Bone marrow (tissue), 2 donors: ENCODE results near the gene ACTR3.
"Not testable (repeated sequence)": the region's sequence is repeated elsewhere in the genome, so short reads cannot be mapped to it uniquely, and the experiment has no call there.

Source experiments
- DNase-seq, 2 donors: peaks; one replicate each; lab custom pipeline; 2025; lab: John Stamatoyannopoulos, UW

The ACTR3 gene

GRCh38 chr2:113906647-113907046 is 16.8 kb downstream of the ACTR3 start:
- no peak for DNase-seq

DNA sequence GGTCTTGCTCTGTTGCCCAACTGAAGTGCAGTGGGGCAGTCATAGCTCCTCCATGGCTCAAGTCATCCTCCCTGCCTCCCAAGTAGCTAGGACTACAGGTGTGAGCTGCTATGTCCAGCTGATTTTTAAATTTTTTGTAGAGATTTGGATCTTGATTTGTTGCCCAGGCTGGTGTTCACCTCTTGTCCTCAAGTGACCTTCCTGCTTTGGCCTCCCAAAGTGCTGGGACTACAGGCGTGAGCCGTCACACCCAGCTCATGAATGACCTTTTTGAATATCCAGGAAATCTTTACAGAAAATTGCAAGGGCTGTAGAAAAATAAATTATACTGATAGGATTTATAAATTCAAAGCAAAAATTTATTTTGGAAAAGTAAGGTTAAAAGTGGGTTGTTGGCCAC is 17.4 kb downstream of the ACTR3 start:
- DNase-seq: no peak

- no peak for DNase-seq
These were observed 20.3 kb downstream of the ACTR3 start for GRCh38 chr2:113910110-113910717.

GRCh38 chr2:113910967-113911678 is 21.2 kb downstream of the ACTR3 start:
- DNase-seq: no peak

- no peak for DNase-seq
These were observed 25.4 kb downstream of the ACTR3 start for GRCh38 chr2:113915082-113915819.

GRCh38 chr2:113918229-113918628 is 28.3 kb downstream of the ACTR3 start:
- DNase-seq: no peak

- no peak for DNase-seq
These were observed 31.1 kb downstream of the ACTR3 start for GRCh38 chr2:113920996-113921395.

- DNase-seq: no peak
These were observed 32.4 kb downstream of the ACTR3 start for GRCh38 chr2:113922335-113922734.

- no peak for DNase-seq
These were observed 32.9 kb downstream of the ACTR3 start for GRCh38 chr2:113922784-113923183.

DNA sequence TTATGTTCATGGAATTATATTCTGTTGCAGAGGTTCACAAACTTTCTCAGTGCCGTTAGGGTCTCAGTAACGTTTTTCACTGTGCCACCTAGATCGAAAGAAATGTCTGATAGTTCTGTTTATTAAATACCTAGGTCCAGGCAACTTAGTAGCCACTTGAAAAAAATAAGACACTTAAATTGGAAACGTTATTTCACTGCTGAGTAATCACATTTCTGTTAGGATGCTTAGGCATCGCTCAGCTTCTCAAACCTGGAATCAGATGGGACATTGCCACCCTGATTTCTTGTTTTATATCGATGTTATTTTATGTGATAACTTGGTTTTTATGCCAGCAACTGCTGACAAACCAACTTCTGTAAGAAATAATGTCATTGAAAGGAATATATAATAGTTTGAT is 36.0 kb downstream of the ACTR3 start:
- DNase-seq: no peak

DNA sequence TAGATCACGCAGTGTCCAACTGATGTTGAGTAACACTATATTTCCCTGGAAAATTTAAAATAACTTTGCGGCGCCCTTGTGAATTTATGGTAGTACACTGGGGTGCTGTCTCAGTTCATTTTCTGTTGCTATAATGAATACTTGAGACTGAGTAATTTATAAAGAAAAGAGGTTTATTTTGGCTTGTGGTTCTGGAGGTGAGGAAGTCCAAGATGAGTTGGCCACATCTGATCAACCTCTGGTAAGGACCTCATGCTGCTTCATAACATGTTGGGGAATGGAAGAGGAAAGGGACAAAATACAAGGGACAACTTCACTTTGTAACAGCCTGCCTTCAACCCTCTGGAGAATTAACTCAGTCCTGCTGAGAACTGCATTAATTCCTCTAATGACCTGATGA is 36.4 kb downstream of the ACTR3 start:
- DNase-seq: no peak

- DNase-seq: no peak
These were observed 40.6 kb downstream of the ACTR3 start for GRCh38 chr2:113930448-113930847.

DNA sequence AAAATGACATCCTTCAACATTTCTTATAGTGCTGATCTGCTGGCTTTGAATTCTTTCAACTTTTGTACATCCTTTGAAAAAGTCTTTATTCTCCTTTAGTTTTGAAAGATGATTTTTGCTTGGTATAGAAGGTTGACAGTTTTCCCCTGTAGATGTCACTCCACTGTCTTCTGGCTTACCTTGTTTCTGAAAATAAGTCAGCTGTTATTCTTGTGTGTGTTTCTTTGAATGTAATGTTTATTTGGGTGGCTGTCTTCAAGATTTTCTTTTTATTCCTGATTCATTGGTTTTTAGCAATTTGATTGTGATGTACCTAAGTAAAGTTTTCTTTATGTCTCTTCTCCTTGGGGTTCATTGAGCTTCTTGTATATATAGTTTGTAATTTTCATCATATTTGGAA is 47.6 kb downstream of the ACTR3 start:
- no peak for DNase-seq

GRCh38 chr2:113940891-113941290 is 51.0 kb downstream of the ACTR3 start:
- DNase-seq: no peak

DNA sequence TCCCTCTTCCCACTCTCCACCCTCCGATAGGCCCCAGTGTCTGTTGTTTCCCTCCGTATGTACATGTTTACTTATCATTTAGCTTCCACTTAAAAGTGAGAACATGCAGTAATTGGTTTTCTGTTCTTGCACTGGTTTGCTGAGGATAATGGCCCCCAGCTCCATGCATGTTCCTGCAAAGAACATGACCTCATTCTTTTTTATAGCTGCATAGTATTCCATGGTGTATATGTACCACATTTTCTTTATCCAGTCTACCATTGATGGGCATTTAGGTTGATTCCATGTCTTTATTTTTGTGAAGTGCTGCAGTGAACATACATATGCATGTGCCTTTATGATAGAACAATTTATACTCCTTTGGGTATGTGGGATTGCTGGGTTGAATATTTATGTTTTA is 55.9 kb downstream of the ACTR3 start:
- DNase-seq: not testable (repeated sequence)

DNA sequence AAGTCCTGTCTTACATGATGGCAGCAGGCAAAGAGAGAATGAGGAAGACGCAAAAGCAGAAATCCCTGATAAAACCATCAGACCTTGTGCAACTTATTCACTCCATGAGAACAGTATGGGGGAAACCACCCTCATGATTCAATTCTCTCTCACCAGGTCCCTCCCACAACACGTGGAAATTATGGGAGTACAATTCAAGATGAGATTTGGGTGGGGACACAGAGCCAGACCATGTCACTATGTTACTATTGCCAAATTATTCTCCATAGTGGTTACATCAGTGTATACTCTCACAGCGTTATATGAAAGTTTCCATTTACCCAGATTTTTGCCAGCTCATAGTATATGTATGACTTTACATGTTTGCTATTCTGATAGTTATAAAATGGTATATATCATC is 61.0 kb downstream of the ACTR3 start:
- DNase-seq: not testable (repeated sequence)

- no peak for DNase-seq
These were observed 71.1 kb downstream of the ACTR3 start for GRCh38 chr2:113961000-113961399.

GRCh38 chr2:113962692-113963480 is 73.0 kb downstream of the ACTR3 start:
- no peak for DNase-seq

GRCh38 chr2:113963965-113964364 is 74.1 kb downstream of the ACTR3 start:
- no peak for DNase-seq

- no peak for DNase-seq
These were observed 74.5 kb downstream of the ACTR3 start for GRCh38 chr2:113964436-113964835.

DNA sequence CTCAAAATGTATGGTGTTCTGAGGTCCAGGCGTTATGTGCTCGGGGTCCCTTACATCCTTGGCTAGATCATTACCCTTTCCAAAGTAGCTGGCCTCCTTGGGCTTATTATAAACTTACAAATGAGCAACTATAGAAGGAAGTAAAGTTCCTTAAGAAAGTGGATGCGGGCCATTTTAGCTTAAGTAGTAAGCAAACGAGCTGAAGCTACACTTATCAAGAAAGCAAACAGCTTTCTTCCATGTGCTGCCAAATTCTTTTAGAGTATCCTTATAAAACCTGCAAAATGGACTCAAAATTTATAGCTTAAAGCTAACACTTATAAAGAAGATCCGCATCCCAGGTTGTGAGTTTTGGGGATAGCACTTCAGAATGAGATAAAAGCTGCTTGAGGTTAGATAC is 75.3 kb downstream of the ACTR3 start:
- DNase-seq: no peak

- DNase-seq: no peak
These were observed 75.8 kb downstream of the ACTR3 start for GRCh38 chr2:113965644-113966043.
